ENCODE data around the gene CHST13.

DNA sequence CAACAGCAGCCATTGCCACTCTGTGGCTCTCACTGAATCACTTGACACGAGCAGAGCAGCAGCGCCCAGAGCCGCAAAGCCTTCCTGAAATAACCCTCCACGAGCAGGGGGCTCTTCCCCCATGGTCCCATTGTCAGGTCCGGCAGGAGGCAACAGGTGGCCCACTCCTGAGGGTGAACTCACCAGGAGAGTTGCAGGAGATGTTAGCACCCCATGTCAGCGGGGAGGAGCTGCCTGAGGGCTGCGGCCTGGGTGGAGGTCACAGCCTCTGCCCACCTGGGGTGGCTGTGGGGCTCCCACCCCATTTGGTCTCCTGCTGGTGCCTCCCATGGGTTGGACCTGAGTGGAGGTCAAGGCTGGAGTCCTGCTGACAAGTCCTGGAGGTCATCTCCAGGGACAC, 47.1 kb downstream of the CHST13 start:
- TF ChIP-seq, protein P1, sequence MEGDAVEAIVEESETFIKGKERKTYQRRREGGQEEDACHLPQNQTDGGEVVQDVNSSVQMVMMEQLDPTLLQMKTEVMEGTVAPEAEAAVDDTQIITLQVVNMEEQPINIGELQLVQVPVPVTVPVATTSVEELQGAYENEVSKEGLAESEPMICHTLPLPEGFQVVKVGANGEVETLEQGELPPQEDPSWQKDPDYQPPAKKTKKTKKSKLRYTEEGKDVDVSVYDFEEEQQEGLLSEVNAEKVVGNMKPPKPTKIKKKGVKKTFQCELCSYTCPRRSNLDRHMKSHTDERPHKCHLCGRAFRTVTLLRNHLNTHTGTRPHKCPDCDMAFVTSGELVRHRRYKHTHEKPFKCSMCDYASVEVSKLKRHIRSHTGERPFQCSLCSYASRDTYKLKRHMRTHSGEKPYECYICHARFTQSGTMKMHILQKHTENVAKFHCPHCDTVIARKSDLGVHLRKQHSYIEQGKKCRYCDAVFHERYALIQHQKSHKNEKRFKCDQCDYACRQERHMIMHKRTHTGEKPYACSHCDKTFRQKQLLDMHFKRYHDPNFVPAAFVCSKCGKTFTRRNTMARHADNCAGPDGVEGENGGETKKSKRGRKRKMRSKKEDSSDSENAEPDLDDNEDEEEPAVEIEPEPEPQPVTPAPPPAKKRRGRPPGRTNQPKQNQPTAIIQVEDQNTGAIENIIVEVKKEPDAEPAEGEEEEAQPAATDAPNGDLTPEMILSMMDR (conservative IDR thresholded peaks at IDR 0.05; ENCODE audit: low read depth, low read length): no peak
- TF ChIP-seq EZH2phosphoT487 (IDR thresholded peaks at IDR 0.05; ENCODE audit: borderline replicate concordance, low read length): no peak
- TF ChIP-seq EZH2 (IDR thresholded peaks at IDR 0.05; ENCODE audit: low read length, unreplicated experiment): no peak
